Anterior cingulate cortex (tissue), 58 donors: ENCODE data around the gene GALNT18.

ENCODE experiments used
- DNase-seq, 58 donors: peaks; one replicate each; lab custom pipeline; 2025; lab: John Stamatoyannopoulos, UW

GALNT18 gene

GRCh38 chr11:11626128-11626527 lies 4.3 kb upstream of the GALNT18 start:
- peak in 1 of 58 donors; percentile 19 for DNase-seq

GRCh38 chr11:11624926-11625325 lies 3.1 kb upstream of the GALNT18 start:
- no peak for DNase-seq

- DNase-seq, result no peak
Measured at GRCh38 chr11:11624204-11624603, 2.4 kb upstream of the GALNT18 start.

GRCh38 chr11:11622772-11623171 lies 967 bp upstream of the GALNT18 start:
- DNase-seq, result no peak

- DNase-seq, result no peak
Measured at GRCh38 chr11:11622340-11622706, 518 bp upstream of the GALNT18 start.

GRCh38 chr11:11620921-11621572 lies 758 bp downstream of the GALNT18 start:
- DNase-seq, result peak in 28 of 58 donors; percentile 10 to 64 (median 32)

GRCh38 chr11:11620173-11620920 lies 1.5 kb downstream of the GALNT18 start:
- DNase-seq, result peak in 13 of 58 donors; percentile 15 to 63 (median 35)

- DNase-seq, result no peak
Measured at GRCh38 chr11:11618973-11619435, 2.8 kb downstream of the GALNT18 start.

GRCh38 chr11:11615086-11615485 lies 6.7 kb downstream of the GALNT18 start:
- no peak for DNase-seq

GRCh38 chr11:11612439-11612838 lies 9.4 kb downstream of the GALNT18 start:
- no peak for DNase-seq

GRCh38 chr11:11611381-11611780 lies 10.4 kb downstream of the GALNT18 start:
- no peak for DNase-seq

GRCh38 chr11:11608783-11609232 lies 13.0 kb downstream of the GALNT18 start:
- DNase-seq, result no peak

- DNase-seq, result no peak
Measured at GRCh38 chr11:11607772-11608171, 14.0 kb downstream of the GALNT18 start.

- DNase-seq, result no peak
Measured at GRCh38 chr11:11605821-11606450, 15.9 kb downstream of the GALNT18 start.

- no peak for DNase-seq
Measured at GRCh38 chr11:11605181-11605580, 16.6 kb downstream of the GALNT18 start.

- DNase-seq, result peak in 10 of 58 donors; percentile 9 to 36 (median 21)
Measured at GRCh38 chr11:11604370-11604990, 17.3 kb downstream of the GALNT18 start.

GRCh38 chr11:11602011-11602410 lies 19.8 kb downstream of the GALNT18 start:
- no peak for DNase-seq

GRCh38 chr11:11600288-11600687 lies 21.5 kb downstream of the GALNT18 start:
- no peak for DNase-seq

- no peak for DNase-seq
Measured at GRCh38 chr11:11598243-11598642, 23.6 kb downstream of the GALNT18 start.

- DNase-seq, result no peak
Measured at GRCh38 chr11:11594162-11594561, 27.6 kb downstream of the GALNT18 start.

GRCh38 chr11:11592146-11592684 lies 29.6 kb downstream of the GALNT18 start:
- no peak for DNase-seq
